ENCODE measurements around the gene GRB14. TPM values are rescaled to one million over a fixed set of nuclear protein-coding genes. Genes with fewer than 3 reads are reported as not detected.
"Not testable (repeated sequence)": the region's sequence is repeated elsewhere in the genome, so short reads cannot be mapped to it uniquely, and the experiment has no call there.

The GRB14 gene
- total RNA-seq, 2 donors from 2014 or later = 22.7 to 27.5 TPM

DNA sequence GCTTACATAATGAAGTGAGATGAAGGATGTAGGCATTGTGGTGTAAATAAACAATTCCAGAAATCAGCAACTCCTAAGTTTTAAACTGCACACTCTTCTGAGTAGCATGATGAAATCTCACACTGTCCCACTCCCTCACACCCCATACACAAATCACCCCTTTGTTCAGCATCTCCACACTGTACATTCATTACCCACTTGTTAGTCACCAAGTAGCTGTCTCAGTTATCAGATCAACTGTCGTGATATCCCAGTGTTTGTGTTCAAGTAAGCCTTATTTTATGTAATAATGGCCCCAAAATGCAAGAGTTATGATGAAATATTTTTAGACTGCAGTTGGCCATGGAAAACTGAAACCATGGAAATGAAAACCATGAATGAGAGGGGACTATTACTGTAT lies 135.7 kb downstream of the GRB14 start:
- Histone ChIP-seq H3K36me3 (replicated peaks in 1 of 2; ENCODE audit: insufficient read depth in 1 of 2, low read depth in 2 of 2) (no peaks in the 10 kb centered on the region), H3K27me3 (no peaks in the 10 kb centered on the region), H3K4me1 (no peaks in the 10 kb centered on the region), H3K9me3 (no peaks in the 10 kb centered on the region), H3K4me3 (no peak overlapping the region), H3K27ac (no peak overlapping the region)
- DNase-seq (no peak), ATAC-seq (no peak)
- intact Hi-C loops (cut with DNase I) = no loop called here
- 3 to 14% methylated on average over 1 of the region's 1 CpG for WGBS, 2 donors
- TF ChIP-seq POLR2A (IDR thresholded peaks at IDR 0.05) = no peak
- TF ChIP-seq, protein P1, sequence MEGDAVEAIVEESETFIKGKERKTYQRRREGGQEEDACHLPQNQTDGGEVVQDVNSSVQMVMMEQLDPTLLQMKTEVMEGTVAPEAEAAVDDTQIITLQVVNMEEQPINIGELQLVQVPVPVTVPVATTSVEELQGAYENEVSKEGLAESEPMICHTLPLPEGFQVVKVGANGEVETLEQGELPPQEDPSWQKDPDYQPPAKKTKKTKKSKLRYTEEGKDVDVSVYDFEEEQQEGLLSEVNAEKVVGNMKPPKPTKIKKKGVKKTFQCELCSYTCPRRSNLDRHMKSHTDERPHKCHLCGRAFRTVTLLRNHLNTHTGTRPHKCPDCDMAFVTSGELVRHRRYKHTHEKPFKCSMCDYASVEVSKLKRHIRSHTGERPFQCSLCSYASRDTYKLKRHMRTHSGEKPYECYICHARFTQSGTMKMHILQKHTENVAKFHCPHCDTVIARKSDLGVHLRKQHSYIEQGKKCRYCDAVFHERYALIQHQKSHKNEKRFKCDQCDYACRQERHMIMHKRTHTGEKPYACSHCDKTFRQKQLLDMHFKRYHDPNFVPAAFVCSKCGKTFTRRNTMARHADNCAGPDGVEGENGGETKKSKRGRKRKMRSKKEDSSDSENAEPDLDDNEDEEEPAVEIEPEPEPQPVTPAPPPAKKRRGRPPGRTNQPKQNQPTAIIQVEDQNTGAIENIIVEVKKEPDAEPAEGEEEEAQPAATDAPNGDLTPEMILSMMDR (IDR thresholded peaks at IDR 0.05) = no peak

DNA sequence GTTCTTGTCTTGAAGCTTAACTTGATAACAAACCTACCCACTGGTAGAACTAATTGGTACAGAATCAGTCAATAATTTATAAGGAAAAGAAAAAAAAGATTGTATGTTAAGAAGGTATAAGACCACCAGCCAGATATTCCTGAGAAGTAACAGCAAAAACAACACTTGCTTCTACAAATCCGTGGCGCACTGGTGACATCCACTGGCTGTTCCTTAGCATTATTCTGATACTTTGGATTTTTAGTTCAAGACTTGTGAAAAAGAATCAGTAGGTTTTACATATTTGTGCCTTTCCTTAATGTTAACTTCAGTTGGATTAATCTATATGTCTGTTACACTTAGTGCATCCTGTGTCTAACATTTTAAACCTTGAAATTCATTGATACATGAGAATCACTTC lies 141.8 kb downstream of the GRB14 start:
- TF ChIP-seq POLR2A (IDR thresholded peaks at IDR 0.05) = no peak
- TF ChIP-seq, protein P1 (IDR thresholded peaks at IDR 0.05) = peak in 4 of 7 experiments; percentile 22 to 43 (median 34)
- Histone ChIP-seq H3K4me1 (no peaks in the 10 kb centered on the region), H3K27me3 (no peaks in the 10 kb centered on the region), H3K9me3 (no peaks in the 10 kb centered on the region), H3K36me3 (replicated peaks in 1 of 2; ENCODE audit: insufficient read depth in 1 of 2, low read depth in 2 of 2) (no peaks in the 10 kb centered on the region), H3K27ac (no peak overlapping the region), H3K4me3 (no peak overlapping the region)
- DNase-seq (peak in 1 of 4 donors; percentile 8), ATAC-seq (no peak)
- 37 to 40% methylated on average over 2 of the region's 2 CpGs for WGBS, 2 donors
- intact Hi-C loops (cut with DNase I) = no loop called here

DNA sequence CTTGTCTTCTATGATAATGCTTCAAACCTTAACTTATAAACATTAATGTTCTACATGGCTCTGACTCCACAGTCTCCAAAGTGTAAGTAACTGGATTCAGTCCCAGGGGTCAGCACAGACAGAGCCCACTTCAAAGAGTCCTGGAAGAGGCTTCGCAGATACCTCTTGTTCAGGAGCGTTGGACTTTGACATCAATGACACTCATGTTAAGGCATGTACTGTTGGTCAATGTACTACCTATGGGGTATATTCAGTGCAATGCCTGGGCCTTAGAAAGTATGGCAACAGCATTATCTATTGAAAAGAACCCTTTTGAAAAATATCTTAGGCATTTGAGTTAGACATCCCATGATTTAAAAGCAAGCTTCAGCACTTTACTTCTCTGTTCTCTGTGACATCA lies 143.1 kb downstream of the GRB14 start:
- TF ChIP-seq, protein P1 (IDR thresholded peaks at IDR 0.05) = no peak
- no peak for TF ChIP-seq POLR2A (IDR thresholded peaks at IDR 0.05)
- Histone ChIP-seq H3K4me3 (no peak overlapping the region), H3K27ac (no peak overlapping the region), H3K9me3 (no peaks in the 10 kb centered on the region), H3K27me3 (no peaks in the 10 kb centered on the region), H3K4me1 (no peaks in the 10 kb centered on the region), H3K36me3 (replicated peaks in 1 of 2; ENCODE audit: insufficient read depth in 1 of 2, low read depth in 2 of 2) (no peaks in the 10 kb centered on the region)
- DNase-seq (no peak), ATAC-seq (no peak)
- 51 to 89% methylated on average over 2 of the region's 2 CpGs for WGBS, 2 donors
- intact Hi-C loops (cut with DNase I) = no loop called here

GRCh38 chr2:164474873-164475272 lies 146.4 kb downstream of the GRB14 start:
- ATAC-seq = no peak
- TF ChIP-seq POLR2A (IDR thresholded peaks at IDR 0.05) = no peak
- no peaks in the 10 kb centered on the region for H3K36me3 ChIP-seq (replicated peaks in 1 of 2; ENCODE audit: insufficient read depth in 1 of 2, low read depth in 2 of 2)
- H3K27ac ChIP-seq = no peak overlapping the region
- H3K4me1 ChIP-seq = no peaks in the 10 kb centered on the region
- intact Hi-C loops (cut with DNase I) = no loop called here
- no peaks in the 10 kb centered on the region for H3K27me3 ChIP-seq
- H3K9me3 ChIP-seq = no peaks in the 10 kb centered on the region
- no peak overlapping the region for H3K4me3 ChIP-seq
- DNase-seq = no peak

DNA sequence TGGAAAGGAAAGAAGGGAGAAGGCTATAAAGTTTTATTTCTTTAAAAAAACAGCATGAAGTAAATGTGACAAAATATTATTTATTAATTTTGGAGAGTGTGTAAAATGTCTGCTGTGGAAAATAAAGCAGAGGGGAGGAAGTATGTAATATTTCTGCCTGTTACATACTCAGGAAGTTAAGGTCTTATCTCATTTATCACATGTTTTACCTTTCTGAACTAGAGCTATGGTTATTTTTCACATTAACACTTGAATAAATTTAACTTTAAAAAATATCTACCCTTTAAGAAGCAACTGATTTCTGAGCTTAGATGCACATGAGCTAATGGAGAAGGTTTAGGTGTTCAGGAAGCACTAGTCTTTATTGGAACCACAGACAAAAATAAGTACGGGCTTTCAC lies 148.3 kb downstream of the GRB14 start:
- Histone ChIP-seq H3K4me3 (no peak overlapping the region), H3K36me3 (replicated peaks in 1 of 2; ENCODE audit: insufficient read depth in 1 of 2, low read depth in 2 of 2) (no peaks in the 10 kb centered on the region), H3K4me1 (no peaks in the 10 kb centered on the region), H3K27me3 (no peaks in the 10 kb centered on the region), H3K9me3 (no peaks in the 10 kb centered on the region), H3K27ac (no peak overlapping the region)
- intact Hi-C loops (cut with DNase I) = no loop called here
- TF ChIP-seq, protein P1 (IDR thresholded peaks at IDR 0.05) = no peak
- no peak for TF ChIP-seq POLR2A (IDR thresholded peaks at IDR 0.05)
- DNase-seq = no peak
- no peak for ATAC-seq
- 61 to 71% methylated on average over 1 of the region's 1 CpG for WGBS, 2 donors

GRCh38 chr2:164465047-164465446 lies 156.2 kb downstream of the GRB14 start:
- intact Hi-C loops (cut with DNase I) = not testable (repeated sequence)

More at GRCh38 chr2:164465047-164465446, 156.2 kb downstream of the GRB14 start:
- H3K27me3 ChIP-seq; H3K36me3 ChIP-seq (replicated peaks in 1 of 2; ENCODE audit: insufficient read depth in 1 of 2, low read depth in 2 of 2); H3K27ac ChIP-seq; H3K9me3 ChIP-seq; ATAC-seq; DNase-seq; H3K4me1 ChIP-seq; H3K4me3 ChIP-seq: not testable (repeated sequence)
- WGBS, 2 donors = 62 to 80% methylated on average over 2 of the region's 2 CpGs
